Limb (tissue), 2 donors: Measurements from ENCODE around the gene IGFN1.
A peak's percentile ranks its signal among the peaks of the same experiment; 100 is the strongest.

Experiments
- DNase-seq, 2 donors: peaks; one replicate each; pipeline ENCODE4 v3.0.0-alpha.2; 2016; ENCODE audit errors: extremely low spot score in 2 of 2

IGFN1 gene

GRCh38 chr1:201262963-201263608 lies 72.5 kb downstream of the IGFN1 start:
- peak in 1 of 2 donors; percentile 9 for DNase-seq

- DNase-seq: peak in 1 of 2 donors; percentile 15
These were observed 73.4 kb downstream of the IGFN1 start for GRCh38 chr1:201264072-201264471.

- peak in 1 of 2 donors; percentile 7 for DNase-seq
These were observed 73.9 kb downstream of the IGFN1 start for GRCh38 chr1:201264554-201264953.

- no peak for DNase-seq
These were observed 75.1 kb downstream of the IGFN1 start for GRCh38 chr1:201265756-201266155.

- DNase-seq: no peak
These were observed 75.7 kb downstream of the IGFN1 start for GRCh38 chr1:201266276-201266675.

- DNase-seq: peak; percentile 8 to 26
These were observed 76.2 kb downstream of the IGFN1 start for GRCh38 chr1:201266774-201267173.

GRCh38 chr1:201267481-201268229 lies 77.0 kb downstream of the IGFN1 start:
- DNase-seq: peak in 1 of 2 donors; percentile 6

- DNase-seq: peak; percentile 59 to 74
These were observed 78.1 kb downstream of the IGFN1 start for GRCh38 chr1:201268604-201269151.

- DNase-seq: peak in 1 of 2 donors; percentile 23
These were observed 78.7 kb downstream of the IGFN1 start for GRCh38 chr1:201269281-201269680.

- peak in 1 of 2 donors; percentile 10 for DNase-seq
These were observed 79.3 kb downstream of the IGFN1 start for GRCh38 chr1:201269900-201270410.

GRCh38 chr1:201270616-201271390 lies 80.2 kb downstream of the IGFN1 start:
- DNase-seq: peak in 1 of 2 donors; percentile 13

- no peak for DNase-seq
These were observed 82.2 kb downstream of the IGFN1 start for GRCh38 chr1:201272799-201273198.

- DNase-seq: no peak
These were observed 84.1 kb downstream of the IGFN1 start for GRCh38 chr1:201274616-201275252.

GRCh38 chr1:201275253-201275666 lies 84.6 kb downstream of the IGFN1 start:
- DNase-seq: no peak

- no peak for DNase-seq
These were observed 86.3 kb downstream of the IGFN1 start for GRCh38 chr1:201276891-201277290.

- no peak for DNase-seq
These were observed 86.8 kb downstream of the IGFN1 start for GRCh38 chr1:201277441-201277840.
